AG04450 (cell line): Measurements from ENCODE around the gene MANBA. TPM values are rescaled to one million over a fixed set of nuclear protein-coding genes. Genes with fewer than 3 reads are reported as not detected.

Experiments
- CTCF ChIA-PET: fragments of 300-600, 350-600 bp; formaldehyde crosslinking; extraction: SDS; loops from one replicate; lab custom pipeline; 2022; ENCODE audit warnings: antibody characterized with exemption, inconsistent platforms; lab: Charles Lee
- POLR2A ChIA-PET: fragments of 350-600 bp; formaldehyde crosslinking; extraction: SDS; loops from one replicate; lab custom pipeline; 2021; ENCODE audit warnings: antibody characterized with exemption, inconsistent platforms; lab: Yijun Ruan, JAX
- DNase-seq: peaks from one replicate; pipeline ENCODE4 v3.0.0-alpha.2; 2011; ENCODE audit warnings: low read depth, low spot score
- H3K27ac ChIP-seq: one replicate; pipeline ENCODE4 v1.5.1; 2012; ENCODE audit warnings: low read depth, low read length, control low read depth
- H3K27me3 ChIP-seq: one replicate; pipeline ENCODE4 v1.6.0; 2012; ENCODE audit warnings: low read length; ENCODE audit not compliant: control insufficient read depth, insufficient read depth
- H3K4me3 ChIP-seq: 2 replicates; pipeline ENCODE4 v1.5.1; 2011; ENCODE audit warnings: mild to moderate bottlenecking, low read depth, low read length, control low read depth
- H3K9me3 ChIP-seq: 2 replicates; pipeline ENCODE4 v1.5.1; 2012; ENCODE audit warnings: low read length; ENCODE audit not compliant: control insufficient read depth, insufficient read depth
- CTCF ChIP-seq: IDR thresholded peaks from 2 replicates; pipeline ENCODE4 v1.5.1; 2011; ENCODE audit warnings: low read depth, low read length, control low read depth, inconsistent platforms
- polyA plus RNA-seq: library from polyadenylated mRNA; depleted of rRNA; stranded (reverse); fragments of >200 nt; gene quantifications from 2 replicates; pipeline ENCODE4 v1.2.3, GENCODE V29; 2011

The MANBA gene
- polyA plus RNA-seq, 1 experiment: 20.9 TPM

- DNase-seq: no peak
- Histone ChIP-seq H3K27ac (no peak overlapping the region), H3K9me3 (no peaks in the 10 kb centered on the region), H3K4me3 (no peak overlapping the region), H3K27me3 (no peaks in the 10 kb centered on the region)
- TF ChIP-seq CTCF: no peak
- POLR2A ChIA-PET: no interaction called here
- CTCF ChIA-PET: interaction anchor here (1.1 to 1.2 kb wide), 2 partner anchors 401 to 493 kb away, joined by 3 read pairs; partner anchors contain the start of gene BDH2
Measured at GRCh38 chr4:102606846-102607450, 153.8 kb downstream of the MANBA start.

GRCh38 chr4:102606261-102606660 lies 154.5 kb downstream of the MANBA start:
- TF ChIP-seq CTCF: no peak
- DNase-seq: no peak
- no peak overlapping the region for H3K27ac ChIP-seq
- H3K9me3 ChIP-seq: no peaks in the 10 kb centered on the region
- CTCF ChIA-PET: interaction anchor here (0.8 to 1.2 kb wide), 3 partner anchors 222 to 493 kb away, joined by 3 read pairs; partner anchors contain the start of gene BDH2
- POLR2A ChIA-PET: no interaction called here
- no peaks in the 10 kb centered on the region for H3K27me3 ChIP-seq
- H3K4me3 ChIP-seq: no peak overlapping the region

- TF ChIP-seq CTCF: no peak
- Histone ChIP-seq H3K4me3 (no peak overlapping the region), H3K27me3 (no peaks in the 10 kb centered on the region), H3K9me3 (no peaks in the 10 kb centered on the region), H3K27ac (no peak overlapping the region)
- CTCF ChIA-PET: interaction anchor here (1.0 kb wide), 1 partner anchor 20 kb away, joined by 4 read pairs; no protein-coding TSS in a partner anchor
- POLR2A ChIA-PET: no interaction called here
- DNase-seq: no peak
Measured at GRCh38 chr4:102604222-102604940, 156.4 kb downstream of the MANBA start.

GRCh38 chr4:102601586-102602227 lies 159.1 kb downstream of the MANBA start:
- no peak overlapping the region for H3K27ac ChIP-seq
- TF ChIP-seq CTCF: no peak
- no peak for DNase-seq
- POLR2A ChIA-PET: no interaction called here
- H3K4me3 ChIP-seq: no peak overlapping the region
- H3K9me3 ChIP-seq: no peaks in the 10 kb centered on the region
- CTCF ChIA-PET: no interaction called here
- no peaks in the 10 kb centered on the region for H3K27me3 ChIP-seq

- ChIA-PET CTCF (no interaction called here), POLR2A (no interaction called here)
- no peak for TF ChIP-seq CTCF
Measured at GRCh38 chr4:102600689-102601088, 160.1 kb downstream of the MANBA start.

More at GRCh38 chr4:102600689-102601088, 160.1 kb downstream of the MANBA start:
- no peaks in the 10 kb centered on the region for H3K9me3 ChIP-seq
- no peak overlapping the region for H3K4me3 ChIP-seq
- no peak for DNase-seq
- no peaks in the 10 kb centered on the region for H3K27me3 ChIP-seq
- H3K27ac ChIP-seq: no peak overlapping the region
